HG03039 (cell line): Measurements from ENCODE around the gene SLC66A2.

ENCODE experiments used
- ATAC-seq: cut with Tn5 transposase; IDR thresholded peaks from one replicate; pipeline ENCODE4 v1.9.1; 2021; ENCODE audit warnings: mild to moderate bottlenecking, moderate library complexity; ENCODE audit not compliant: unreplicated experiment

SLC66A2 gene

DNA sequence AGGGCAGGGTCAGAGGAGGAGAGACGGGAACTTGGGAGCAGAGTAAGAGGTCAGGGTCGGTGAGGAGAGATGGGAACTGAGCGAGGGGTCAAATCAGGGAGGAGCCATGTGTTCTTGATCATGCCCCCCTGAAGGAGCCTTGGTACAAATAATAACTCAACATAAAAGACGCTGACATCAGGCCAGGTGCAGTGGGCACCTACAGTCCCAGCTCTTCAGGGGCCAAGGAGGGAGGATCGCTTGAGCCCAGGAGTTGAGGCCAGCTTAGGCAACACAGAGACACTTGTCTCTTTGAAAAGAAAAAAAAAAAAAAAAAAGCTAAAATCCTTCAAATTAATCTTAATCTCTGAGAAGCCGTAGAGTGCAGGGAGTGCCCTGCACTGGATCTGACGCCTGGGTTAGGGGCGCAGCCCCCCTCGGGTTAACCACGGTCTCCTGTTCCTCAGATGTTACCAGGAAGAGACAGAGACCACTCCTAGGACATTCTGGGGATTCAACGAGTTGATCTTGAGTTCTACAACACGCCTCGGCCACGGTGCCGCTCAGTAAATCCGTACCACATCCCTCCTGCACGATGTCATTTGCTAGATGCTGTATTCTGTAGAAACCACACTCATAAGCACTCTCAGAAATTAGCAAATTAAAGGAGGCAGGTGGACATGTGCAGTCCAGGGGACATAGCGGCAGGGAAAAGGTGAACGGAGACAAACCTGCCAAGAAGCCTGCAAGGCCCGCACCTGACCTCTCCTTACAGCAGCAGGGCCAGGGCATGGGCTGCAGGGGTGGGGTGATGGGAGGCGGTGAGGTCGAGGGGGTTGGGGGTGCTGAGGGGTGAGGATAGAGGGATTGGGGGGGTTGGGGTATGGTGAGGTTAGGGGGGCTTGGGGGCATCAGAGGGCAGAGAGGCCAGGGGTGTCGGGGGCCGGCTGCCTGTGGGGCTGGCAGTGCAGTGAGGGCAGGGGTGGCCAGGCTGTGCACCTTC is 29.2 kb downstream of the SLC66A2 start:
- ATAC-seq, result no peak

DNA sequence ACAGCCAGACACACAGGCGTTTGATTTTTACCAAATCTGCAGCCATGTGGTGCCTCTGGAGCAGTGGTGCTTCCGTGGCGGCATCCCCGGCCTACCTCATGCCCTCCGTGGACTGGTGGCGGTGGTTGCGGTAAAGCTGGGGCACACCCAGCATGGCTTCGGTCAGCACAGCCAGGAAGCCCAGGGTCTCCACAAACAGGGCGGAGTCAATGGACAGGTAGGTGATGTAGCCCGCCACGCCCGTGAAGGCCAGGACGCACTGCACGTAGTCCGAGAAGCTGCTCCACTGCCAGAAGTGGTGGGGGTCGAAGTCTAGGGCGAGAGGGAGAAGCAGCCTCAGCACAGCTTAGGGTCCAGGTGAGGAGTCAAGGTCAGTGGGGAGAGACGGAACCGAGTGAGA is 32.4 kb downstream of the SLC66A2 start:
- no peak for ATAC-seq

DNA sequence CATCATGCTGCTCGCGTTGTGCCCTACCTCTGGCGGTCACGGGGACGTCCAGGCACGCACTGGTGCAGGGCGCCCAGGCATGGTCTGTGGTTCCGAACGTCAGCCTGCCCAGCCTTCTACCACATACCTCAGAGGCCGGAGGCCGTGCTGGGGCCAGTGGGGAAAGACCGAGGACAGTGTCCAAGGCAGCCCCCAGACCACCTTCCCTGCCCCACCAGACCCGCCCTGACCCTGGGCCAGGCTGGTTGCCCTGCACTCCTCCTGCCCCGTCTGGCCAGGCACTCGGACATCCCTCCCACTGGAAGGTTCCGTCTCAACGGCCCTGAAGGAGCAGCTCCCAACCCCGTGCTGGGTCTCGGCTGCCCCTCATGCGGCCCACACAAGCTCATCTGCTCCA is 32.8 kb downstream of the SLC66A2 start:
- ATAC-seq, result no peak

DNA sequence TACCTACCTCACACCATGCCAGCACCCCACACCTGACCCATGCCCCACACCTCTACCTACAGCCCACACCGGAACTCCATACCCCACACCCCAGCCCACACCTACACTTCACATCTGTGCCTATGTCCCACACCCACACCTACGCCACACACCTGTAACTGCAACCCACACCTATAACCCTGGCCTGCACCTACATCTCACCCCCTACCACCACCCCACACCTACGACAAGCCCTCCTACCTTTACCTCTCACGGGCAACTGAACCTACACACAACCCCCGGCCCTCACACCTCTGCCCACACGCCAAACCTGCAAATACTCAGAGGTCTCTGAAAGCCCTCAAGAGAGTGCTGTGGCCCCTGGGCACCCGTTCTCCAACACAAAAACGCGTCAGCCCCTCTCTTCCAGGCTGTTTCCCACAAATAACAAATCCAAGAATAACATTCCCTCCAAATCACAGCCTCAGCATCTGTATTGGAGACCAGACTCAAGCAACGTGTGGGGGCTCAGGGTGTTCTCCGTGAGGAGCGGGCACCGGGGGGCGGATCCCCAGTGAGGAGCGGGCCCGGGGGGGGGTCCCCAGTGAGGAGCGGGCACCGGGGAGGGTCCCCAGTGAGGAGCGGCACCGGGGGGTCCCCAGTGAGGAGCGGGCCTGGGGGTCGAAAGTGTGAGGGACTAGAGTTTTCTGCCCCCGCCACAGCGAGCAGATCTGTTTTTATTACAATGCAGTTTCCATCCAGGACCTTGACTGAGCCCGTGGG is 33.4 kb downstream of the SLC66A2 start:
- no peak for ATAC-seq

DNA sequence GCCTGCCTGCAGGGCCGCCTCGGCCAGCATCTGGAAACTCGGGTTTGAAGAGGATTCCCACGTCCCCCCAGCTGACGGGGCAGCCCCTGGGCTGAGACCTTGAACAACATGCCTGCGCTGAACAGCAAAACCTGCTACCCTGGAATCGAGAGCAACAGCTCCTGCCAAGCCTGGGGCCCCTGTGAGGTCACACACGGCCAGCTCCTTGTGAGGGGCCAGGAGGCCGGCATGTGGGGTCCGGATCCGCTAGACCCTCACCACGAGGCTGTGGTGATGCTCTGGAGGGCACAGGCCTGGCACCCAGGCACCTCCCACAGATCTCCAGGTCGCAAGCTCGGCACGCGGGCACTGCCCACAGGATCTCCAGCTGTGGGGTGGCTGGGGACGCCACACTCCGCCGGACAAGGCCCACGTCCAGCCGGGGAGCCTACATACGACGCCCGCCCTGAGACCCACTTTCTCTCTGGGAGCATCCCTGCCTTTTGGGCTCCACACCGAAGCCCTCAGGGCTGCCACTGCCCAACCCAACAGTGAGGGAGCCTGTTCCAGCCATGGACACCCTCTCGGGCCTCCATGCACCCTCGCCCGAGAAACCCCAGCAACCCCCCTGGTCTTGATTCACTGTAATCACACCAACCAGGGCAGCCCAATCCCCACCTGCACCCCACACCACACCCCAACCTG is 34.1 kb downstream of the SLC66A2 start:
- ATAC-seq, result no peak

DNA sequence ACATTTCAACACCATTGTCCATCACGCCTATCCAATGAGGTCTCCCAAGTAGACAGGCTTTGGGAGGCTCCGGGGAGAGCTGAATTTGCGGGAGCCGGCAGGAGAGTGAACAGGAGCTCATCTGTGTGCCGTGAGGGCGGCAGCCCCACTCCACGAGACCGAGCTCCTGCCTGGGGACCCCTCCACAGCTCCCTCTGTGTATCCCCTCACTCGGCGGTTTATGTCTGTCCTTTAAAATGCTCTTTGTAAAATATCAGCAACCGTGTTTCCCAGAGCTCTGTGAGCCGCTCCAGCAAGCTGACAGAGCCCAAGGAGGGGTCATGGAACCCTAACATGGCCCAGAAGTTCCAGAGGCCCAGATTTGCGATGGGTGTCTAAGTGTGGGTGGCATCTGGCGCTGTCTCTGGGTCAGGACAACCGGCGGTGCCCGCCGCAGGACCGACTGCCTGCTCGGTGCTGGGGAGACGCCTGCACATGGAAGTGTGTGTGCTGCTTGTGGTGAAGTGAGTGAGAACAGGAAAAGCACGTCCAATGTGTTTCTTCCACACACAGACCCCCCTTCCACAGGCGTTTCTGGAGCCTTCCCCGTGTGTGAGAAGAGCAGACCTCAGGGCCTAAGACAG is 34.8 kb downstream of the SLC66A2 start:
- no peak for ATAC-seq

DNA sequence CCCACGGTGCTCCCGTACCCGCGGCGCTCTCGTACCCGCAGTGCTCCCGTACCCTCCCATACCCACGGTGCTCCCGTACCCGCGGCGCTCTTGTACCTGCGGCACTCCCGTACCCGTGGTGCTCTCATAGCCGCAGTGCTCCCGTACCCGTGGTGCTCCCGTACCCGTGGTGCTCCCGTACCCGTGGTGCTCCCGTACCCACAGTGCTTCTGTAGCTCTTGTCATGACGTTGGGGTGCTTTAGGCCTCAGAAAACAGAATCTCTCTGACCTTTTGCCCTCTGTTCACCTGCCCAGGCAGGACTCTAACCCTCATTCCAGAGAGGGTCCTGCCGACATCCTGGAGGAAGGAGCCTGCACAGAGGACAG is 35.3 kb downstream of the SLC66A2 start:
- ATAC-seq, result no peak

DNA sequence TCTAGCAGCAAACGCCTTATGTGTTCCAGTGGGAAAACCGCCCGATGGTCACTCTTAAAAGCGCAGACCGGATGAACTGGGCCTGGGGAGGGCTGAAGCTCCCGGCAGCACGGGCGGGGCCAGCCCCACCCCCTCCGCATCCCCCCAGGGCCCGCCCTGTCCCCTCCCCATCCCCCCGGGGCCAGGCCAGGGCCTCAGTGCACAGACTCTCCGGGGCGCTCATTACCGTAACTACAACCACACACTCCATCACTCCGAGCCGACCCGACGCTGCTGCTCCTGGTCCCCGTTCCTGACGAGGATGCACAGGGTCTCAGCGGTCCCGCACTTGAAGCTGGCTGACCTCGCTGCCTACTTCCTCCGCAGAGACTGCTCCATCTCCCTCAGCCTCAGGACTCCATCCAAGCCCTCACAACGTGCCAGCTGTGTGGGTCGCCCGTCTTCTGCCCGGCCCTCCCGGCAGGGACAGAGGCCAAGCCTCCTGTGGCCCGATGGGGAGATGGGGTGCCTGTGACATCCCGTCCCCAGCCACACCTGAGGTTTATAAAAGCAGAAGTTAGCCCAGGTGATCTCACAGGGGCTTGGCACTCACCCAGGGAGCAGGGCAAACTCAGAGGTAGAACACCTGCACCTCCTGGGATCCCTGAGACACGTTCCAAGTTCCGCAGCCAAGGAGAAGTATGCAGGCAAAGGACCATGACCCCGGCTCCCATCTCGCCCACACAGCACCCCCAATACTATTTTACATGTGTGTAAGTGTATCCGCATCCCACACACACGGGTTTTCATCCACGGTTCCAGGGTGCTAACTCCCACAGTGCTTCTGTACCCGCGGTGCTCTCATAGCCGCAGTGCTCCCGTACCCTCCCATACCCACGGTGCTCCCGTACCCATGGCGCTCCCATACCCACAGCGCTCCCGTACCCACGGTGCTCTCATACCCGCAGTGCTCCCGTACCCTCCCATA is 36.0 kb downstream of the SLC66A2 start:
- ATAC-seq, result no peak

DNA sequence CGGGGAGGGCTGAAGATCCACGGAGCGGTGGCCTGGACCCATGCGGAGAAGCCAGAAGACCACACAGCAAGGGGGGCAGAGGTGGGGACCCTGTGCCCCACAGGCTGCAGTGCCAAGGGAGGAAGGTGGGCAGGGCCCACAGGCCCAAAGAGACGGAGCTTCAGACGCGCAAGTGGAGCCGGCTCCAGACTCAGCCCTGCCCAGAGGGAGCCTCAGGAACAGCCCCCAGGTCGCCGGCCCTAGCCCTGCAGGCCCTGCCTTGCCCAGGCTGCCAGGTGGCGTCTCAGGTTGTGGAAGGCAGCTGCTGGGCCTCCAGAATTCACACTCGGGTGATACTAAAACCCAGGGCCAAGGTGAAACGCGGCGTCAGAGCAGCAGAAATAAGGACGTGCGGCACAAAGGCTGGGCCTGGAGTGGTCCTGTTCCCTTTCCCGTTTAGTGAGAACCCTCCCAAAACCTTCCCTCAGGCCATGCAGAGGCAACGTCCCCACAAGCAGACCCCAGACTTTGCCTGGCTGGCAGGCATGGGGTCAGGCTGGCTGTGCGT is 36.8 kb downstream of the SLC66A2 start:
- no peak for ATAC-seq

DNA sequence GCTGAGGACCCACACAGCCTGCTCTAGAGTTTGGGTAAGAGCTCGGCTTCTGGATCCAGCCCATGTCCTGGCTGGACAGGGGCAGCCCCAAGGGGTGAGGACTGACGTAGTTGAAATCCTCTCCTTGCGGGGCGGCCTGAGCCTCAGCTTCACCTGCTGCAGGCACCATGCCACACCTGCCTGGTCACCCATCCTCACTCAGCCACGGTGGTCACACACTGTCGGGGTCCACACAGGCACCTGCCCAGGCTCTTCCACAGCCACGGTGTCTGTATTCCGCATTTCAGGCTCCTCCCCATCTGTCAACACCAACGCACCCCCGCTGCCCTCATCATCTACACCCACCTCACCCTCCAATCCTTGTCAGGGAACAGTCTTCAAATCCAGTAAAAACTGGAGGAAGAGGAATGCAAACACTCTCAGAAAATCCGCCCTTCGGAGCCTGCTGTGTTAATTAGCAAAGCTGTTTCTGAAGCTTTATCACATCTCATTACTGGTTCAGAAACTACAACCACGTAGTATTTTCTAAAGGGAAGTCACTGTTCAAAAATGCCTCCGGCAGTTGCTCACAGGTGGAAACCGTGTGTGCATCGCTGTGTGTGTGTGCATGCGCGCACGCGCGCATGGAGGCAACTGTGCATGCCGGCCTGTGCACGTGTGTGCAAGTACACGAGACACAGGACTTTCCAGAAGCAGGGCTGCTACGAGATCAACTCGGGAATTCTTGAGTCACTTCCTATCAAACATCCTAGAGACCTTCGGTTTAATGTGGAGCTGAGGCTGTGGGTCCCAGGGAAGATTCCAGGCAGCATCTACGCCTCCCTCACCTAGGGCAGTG is 38.2 kb downstream of the SLC66A2 start:
- no peak for ATAC-seq

DNA sequence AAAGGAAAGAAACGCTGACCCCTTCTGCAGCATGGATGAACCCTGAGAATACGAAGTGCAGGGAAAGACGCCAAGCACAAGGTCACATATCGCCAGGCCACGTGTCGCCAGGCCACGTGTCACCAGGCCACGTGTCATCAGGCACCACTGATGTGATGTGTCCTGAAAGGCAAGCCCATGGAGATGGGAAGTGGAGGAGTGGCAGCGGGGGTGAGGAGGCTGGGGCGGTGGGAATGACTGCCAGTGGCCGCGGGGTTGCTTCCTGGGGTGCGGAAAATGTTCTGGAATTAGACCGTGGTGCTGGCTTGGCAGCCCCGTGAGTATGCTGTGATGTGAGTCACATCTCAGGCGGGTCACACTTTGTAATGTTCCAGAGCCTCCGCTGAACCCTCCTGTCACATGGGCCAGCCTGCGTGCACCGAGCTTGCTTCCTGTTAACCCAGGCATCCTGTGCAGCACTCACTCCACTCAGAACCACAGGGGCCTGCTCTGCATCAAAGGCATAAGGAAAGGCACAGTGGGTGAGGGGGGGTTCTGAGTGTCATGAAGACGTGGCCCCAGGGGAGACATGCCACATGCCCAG is 39.0 kb downstream of the SLC66A2 start:
- no peak for ATAC-seq

DNA sequence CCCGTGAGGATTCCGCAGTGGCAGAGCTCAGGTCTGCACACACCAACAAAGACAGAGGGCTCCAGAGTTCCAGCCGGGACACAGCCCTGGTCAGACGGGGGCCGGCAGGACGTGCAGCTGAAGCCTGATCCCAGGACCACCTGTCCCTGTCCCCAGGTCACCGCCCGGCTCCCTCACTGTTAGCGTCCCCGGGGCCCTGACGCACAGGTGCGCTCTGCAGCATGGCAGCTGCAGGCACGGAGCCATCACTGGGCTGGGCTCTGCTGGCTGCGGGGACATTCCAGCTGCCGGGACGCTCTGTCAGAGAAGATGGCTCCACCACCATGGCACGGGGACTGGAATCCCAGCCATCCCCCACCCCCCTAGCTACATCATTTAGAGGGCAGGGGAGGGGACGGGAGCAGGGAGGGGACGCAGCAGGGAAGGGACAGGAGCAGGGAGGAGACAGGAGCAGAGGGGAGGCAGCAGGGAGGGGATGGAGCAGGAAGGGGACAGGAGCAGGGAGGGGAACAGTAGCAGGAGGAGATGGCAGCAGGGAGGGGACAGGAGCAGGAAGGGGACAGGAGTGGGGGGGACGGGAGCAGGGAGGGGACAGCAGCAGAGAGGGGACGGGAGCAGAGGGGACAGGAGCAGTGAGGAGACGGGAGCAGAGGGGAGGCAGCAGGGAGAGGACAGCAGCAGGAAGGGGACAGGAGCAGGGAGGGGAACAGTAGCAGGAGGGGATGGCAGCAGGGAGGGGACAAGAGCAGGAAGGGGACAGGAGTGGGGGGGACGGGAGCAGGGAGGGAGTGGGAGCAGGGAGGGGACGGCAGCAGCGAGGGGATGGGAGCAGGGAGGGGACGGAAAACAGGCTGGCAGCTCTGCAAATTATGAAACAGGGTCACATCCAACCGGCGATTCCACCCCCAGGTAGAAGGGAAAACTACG is 39.8 kb downstream of the SLC66A2 start:
- ATAC-seq, result no peak

DNA sequence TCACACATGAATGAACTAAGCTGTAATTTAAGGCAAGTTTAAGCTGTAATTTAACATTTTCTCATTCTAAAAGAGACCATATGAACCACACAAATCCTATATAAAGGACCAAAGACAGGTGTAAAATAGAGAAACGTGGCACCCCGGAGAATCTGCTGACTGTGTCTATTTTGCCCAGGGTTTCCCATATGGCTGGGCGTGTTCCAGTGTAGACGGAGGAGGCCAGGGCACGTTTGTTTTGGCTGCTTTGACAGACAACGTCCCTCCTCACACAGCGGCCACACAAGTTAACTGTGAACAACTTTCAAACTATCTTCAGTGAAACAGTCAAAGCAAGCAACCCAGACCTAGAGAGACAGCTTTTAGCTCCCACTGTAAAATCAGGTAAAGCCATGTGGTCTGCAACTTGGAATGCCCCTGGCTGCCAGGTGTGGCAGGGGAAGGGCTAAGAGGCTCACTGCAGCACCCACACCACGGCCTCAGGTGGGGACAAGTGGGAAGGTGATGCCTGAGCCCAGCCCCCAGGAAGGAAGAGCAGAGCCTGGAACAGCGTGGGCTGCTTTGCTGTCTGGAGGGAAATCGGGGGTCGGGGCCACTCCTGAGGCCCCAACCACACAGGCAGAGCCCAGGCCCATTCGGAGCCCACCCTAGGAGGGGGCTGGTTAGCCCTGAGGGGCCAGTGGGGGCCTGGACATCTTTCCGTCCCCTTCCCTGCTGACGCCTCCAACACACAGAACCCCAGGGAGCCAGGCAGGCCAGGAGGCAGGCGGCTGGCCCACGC is 40.7 kb downstream of the SLC66A2 start:
- ATAC-seq, result no peak

DNA sequence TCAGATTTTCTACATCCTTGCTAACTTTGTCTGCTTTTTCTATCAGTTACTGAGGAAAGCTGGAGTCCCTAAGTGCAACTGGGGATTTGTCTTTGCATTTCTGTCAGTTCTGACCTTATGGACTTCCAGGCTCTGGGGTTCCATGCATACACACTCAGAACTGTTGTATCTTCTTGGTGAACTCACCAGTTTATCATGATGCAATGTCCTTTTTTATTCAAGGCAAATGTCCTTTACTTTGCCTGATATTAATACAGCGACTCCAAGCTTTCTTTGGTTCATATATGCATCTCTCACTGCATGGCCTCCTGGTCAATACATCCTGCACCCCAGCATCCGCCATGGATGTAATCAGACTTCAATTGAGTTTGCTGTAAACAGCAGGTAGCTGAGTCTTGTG is 44.7 kb downstream of the SLC66A2 start:
- no peak for ATAC-seq

DNA sequence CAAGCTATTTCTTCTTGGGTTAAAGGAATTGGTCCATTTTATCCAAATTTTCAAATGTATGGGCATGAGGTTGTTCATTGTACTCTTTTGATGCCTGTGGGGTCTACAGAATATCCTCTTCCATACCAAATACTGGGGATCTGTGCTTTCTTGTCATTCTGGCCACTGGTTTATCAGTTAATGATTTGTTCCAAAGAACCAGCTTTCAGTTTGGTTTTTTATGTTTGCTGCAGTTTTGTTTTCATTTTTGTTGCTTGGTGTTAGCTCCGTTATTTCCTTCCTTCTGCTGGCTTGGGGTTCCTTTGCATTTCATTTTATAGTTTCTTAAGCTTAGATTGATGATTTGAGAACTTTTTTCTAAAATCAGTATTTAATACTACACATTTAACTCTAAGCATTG is 45.5 kb downstream of the SLC66A2 start:
- no peak for ATAC-seq

DNA sequence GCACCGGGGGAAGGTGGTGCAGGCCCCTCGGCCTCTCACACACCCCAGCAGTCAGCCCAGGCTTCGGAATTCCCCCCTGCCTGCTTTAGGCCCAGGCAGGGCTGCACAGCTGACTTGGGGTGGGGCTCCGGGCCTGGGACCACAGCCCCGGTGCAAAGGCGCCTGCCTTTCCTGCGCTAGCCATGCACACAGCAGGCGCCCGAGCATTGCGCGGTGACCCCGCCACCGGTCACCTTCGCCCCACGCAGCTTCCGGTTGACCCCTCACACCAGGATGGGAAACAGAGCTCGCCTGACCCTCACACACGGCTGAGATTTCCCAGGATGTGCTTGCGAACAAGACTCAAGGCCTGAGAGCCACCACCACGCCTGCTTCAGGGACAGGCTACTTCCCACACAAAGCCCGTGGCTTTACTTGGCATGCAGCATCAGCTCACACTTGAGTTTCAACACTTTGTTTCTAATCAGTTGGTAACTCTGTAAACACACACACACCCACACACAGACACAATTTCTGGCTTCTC is 46.0 kb downstream of the SLC66A2 start:
- no peak for ATAC-seq
